GM06990 (cell line): Measurements from ENCODE around the gene CBR1.
A peak's percentile ranks its signal among the peaks of the same experiment; 100 is the strongest.
"Not testable (repeated sequence)": the region's sequence is repeated elsewhere in the genome, so short reads cannot be mapped to it uniquely, and the experiment has no call there.

Source experiments
- DNase-seq: peaks from one replicate; pipeline ENCODE4 v3.0.0-alpha.2; 2011; ENCODE audit not compliant: insufficient read length; ENCODE audit errors: extremely low read depth
- H3K27me3 ChIP-seq: replicated peaks from 2 replicates; pipeline ENCODE4 v1.6.0; 2011; ENCODE audit warnings: low read length; ENCODE audit not compliant: control insufficient read depth, insufficient read depth
- H3K36me3 ChIP-seq: 2 replicates; pipeline ENCODE4 v1.5.1; 2011; ENCODE audit warnings: low read length; ENCODE audit not compliant: control insufficient read depth, insufficient read depth
- H3K4me3 ChIP-seq: replicated peaks from 2 replicates; pipeline ENCODE4 v1.5.1; 2011; ENCODE audit warnings: low read depth, mild to moderate bottlenecking, control low read depth, low read length
- TF ChIP-seq, protein P1 (sequence below): IDR thresholded peaks from 2 replicates; pipeline ENCODE4 v1.5.1; 2011; ENCODE audit warnings: low read length, control low read depth, mild to moderate bottlenecking, inconsistent platforms; ENCODE audit not compliant: insufficient read depth, poor library complexity, severe bottlenecking

CBR1 gene

GRCh38 chr21:36098182-36098532 is 28.3 kb downstream of the CBR1 start:
- Histone ChIP-seq H3K27me3 (no peaks in the 10 kb centered on the region), H3K36me3 (no peaks in the 10 kb centered on the region), H3K4me3 (no peak overlapping the region)
- TF ChIP-seq, protein P1, sequence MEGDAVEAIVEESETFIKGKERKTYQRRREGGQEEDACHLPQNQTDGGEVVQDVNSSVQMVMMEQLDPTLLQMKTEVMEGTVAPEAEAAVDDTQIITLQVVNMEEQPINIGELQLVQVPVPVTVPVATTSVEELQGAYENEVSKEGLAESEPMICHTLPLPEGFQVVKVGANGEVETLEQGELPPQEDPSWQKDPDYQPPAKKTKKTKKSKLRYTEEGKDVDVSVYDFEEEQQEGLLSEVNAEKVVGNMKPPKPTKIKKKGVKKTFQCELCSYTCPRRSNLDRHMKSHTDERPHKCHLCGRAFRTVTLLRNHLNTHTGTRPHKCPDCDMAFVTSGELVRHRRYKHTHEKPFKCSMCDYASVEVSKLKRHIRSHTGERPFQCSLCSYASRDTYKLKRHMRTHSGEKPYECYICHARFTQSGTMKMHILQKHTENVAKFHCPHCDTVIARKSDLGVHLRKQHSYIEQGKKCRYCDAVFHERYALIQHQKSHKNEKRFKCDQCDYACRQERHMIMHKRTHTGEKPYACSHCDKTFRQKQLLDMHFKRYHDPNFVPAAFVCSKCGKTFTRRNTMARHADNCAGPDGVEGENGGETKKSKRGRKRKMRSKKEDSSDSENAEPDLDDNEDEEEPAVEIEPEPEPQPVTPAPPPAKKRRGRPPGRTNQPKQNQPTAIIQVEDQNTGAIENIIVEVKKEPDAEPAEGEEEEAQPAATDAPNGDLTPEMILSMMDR = no peak
- DNase-seq = no peak

DNA sequence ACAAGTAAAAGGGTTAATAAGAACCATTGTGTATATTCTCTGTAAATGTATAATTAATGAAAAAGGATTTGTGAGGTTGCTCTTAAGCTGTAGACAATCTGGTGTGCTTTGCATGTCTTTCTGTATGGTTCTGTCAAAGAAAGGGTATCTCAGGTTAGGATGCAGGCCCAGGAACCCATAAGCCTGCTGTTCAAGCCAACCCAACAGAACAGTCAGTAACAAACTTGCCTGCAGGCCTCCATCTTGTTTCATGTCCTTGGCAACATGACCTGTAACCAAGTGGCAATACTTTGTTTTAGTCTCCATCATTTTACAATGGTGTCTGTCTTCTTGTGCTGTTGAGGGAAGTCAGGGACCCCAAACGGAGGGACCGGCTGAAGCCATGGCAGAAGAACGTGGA is 29.2 kb downstream of the CBR1 start:
- Histone ChIP-seq H3K4me3 (no peak overlapping the region), H3K27me3 (no peaks in the 10 kb centered on the region), H3K36me3 (no peaks in the 10 kb centered on the region)
- no peak for DNase-seq
- TF ChIP-seq, protein P1 = no peak

GRCh38 chr21:36099695-36100211 is 29.9 kb downstream of the CBR1 start:
- H3K36me3 ChIP-seq, DNase-seq, H3K4me3 ChIP-seq, H3K27me3 ChIP-seq: not testable (repeated sequence)

- Histone ChIP-seq H3K27me3 (no peaks in the 10 kb centered on the region; the same call in 1 of the 2 replicates), H3K4me3 (no peak overlapping the region), H3K36me3 (no peaks in the 10 kb centered on the region)
- no peak for DNase-seq
- TF ChIP-seq, protein P1 = no peak
These were observed 31.3 kb downstream of the CBR1 start for GRCh38 chr21:36100971-36101641.

GRCh38 chr21:36103434-36103833 is 33.6 kb downstream of the CBR1 start:
- no peak overlapping the region for H3K4me3 ChIP-seq
- no peaks in the 10 kb centered on the region; the same call in 1 of the 2 replicates for H3K27me3 ChIP-seq
- TF ChIP-seq, protein P1 = no peak
- DNase-seq = no peak
- H3K36me3 ChIP-seq = no peaks in the 10 kb centered on the region

DNA sequence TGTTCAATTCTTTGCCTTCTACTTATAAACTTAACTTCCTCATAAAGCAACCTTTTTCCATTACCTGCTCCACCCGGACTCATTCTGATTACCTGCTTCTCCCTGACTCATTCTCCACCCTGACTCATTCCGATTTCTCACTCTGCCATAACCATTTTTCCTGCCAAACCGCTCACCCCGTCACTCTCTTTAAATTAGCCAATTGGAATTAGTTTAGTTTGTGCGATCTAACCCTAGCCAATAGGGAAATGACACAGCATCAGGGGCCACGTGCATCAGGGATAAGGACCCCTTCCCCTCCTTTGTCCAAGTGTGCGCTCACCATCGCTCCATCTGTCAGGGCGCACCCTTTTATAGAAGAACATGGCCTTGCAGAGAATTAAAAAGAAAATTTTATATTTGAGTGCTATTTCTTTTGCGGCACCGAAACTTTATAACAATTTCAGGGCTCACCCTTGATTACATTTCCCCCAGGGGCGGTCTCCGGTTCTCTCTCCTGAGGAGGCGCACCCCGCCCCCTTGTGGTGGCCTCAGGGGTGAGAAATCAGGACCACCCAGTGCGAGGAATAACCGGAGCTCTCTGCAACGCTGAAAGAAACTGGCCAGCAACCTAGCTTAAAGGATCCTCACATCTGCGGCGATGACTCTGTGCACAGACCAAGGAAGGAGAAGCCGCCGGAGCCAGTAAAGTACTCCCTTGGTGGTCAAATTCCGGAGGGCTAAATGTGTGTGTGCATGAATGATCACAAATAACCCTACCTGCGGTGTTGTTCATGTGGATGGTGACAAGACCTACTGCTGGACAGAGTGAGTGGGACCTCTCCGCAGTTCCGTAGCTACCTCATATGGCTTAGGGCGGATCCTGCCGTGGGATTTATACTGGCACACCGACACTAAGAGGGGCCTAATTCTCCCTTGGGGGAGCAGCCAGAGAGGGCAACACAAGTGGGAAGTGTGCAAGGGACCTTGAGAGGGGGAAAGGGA is 34.8 kb downstream of the CBR1 start:
- Histone ChIP-seq H3K36me3 (no peaks in the 10 kb centered on the region), H3K4me3 (no peak overlapping the region), H3K27me3 (no peaks in the 10 kb centered on the region; the same call in 1 of the 2 replicates)
- TF ChIP-seq, protein P1 = peak; percentile 54
- DNase-seq = no peak
